GM23338 (cell line): ENCODE results near the gene TCTN3. TPM values are rescaled to one million over a fixed set of nuclear protein-coding genes. Genes with fewer than 3 reads are reported as not detected.

Experiments used
- ATAC-seq: fragments of 200-7000 bp; cut with Tn5 transposase; 3 replicates; pipeline ENCODE4 v1.9.1; 2020
- DNase-seq: peaks from one replicate; pipeline ENCODE4 v3.0.0-alpha.2; 2015; ENCODE audit warnings: low spot score
- H2AFZ ChIP-seq: fragments of 200-600 bp; sonication (generic); 2 replicates; pipeline ENCODE4 v1.8.0; 2016; ENCODE audit warnings: antibody characterized with exemption, mild to moderate bottlenecking, moderate library complexity
- H3F3A ChIP-seq: fragments of 200-600 bp; sonication (generic); replicated peaks from 2 replicates; pipeline ENCODE4 v1.8.0; 2017; ENCODE audit warnings: antibody characterized with exemption, mixed run types, low read depth
- H3K27ac ChIP-seq: fragments of 200-600 bp; sonication (generic); 2 replicates; pipeline ENCODE4 v1.6.1; 2016; ENCODE audit warnings: low read depth
- H3K27me3 ChIP-seq: fragments of 200-600 bp; sonication (generic); 2 replicates; pipeline ENCODE4 v1.8.0; 2016; ENCODE audit warnings: mild to moderate bottlenecking, mixed run types, moderate library complexity; ENCODE audit not compliant: insufficient read depth
- H3K36me3 ChIP-seq: fragments of 200-600 bp; sonication (generic); 2 replicates; pipeline ENCODE4 v1.8.0; 2016; ENCODE audit warnings: mild to moderate bottlenecking; ENCODE audit not compliant: insufficient read depth
- H3K4me1 ChIP-seq: fragments of 200-600 bp; sonication (generic); 2 replicates; pipeline ENCODE4 v1.8.0; 2016; ENCODE audit warnings: mild to moderate bottlenecking, moderate library complexity; ENCODE audit not compliant: insufficient read depth
- H3K4me2 ChIP-seq: fragments of 200-600 bp; sonication (generic); 2 replicates; pipeline ENCODE4 v1.7.1; 2017; ENCODE audit warnings: mixed run types
- H3K4me3 ChIP-seq: fragments of 200-600 bp; sonication (generic); 2 replicates; pipeline ENCODE4 v1.6.1; 2016; ENCODE audit warnings: mixed run types
- H3K79me2 ChIP-seq: fragments of 200-600 bp; sonication (generic); replicated peaks from 2 replicates; pipeline ENCODE4 v1.8.0; 2017; ENCODE audit warnings: mild to moderate bottlenecking; ENCODE audit not compliant: insufficient read depth
- H3K9me2 ChIP-seq: fragments of 200-600 bp; sonication (generic); 2 replicates; pipeline ENCODE4 v1.8.0; 2017; ENCODE audit not compliant: insufficient read depth
- H4K20me1 ChIP-seq: fragments of 200-600 bp; sonication (generic); replicated peaks from 2 replicates; pipeline ENCODE4 v1.8.0; 2017; ENCODE audit warnings: mild to moderate bottlenecking; ENCODE audit not compliant: insufficient read depth
- H3K27ac Mint-ChIP-seq: 2 replicates; pipeline ENCODE4 v1.8.0; 2020; ENCODE audit warnings: inconsistent platforms, mild to moderate bottlenecking, moderate library complexity, mixed read lengths
- H3K27me3 Mint-ChIP-seq: 3 replicates; pipeline ENCODE4 v1.8.0; 2022; ENCODE audit warnings: low read depth, mild to moderate bottlenecking, moderate library complexity, mixed read lengths, inconsistent platforms; ENCODE audit not compliant: insufficient read depth, poor library complexity
- H3K36me3 Mint-ChIP-seq: 3 replicates; pipeline ENCODE4 v1.8.0; 2021; ENCODE audit warnings: low read depth, mild to moderate bottlenecking, inconsistent platforms, moderate library complexity, mixed read lengths
- H3K4me1 Mint-ChIP-seq: 3 replicates; pipeline ENCODE4 v1.8.0; 2020; ENCODE audit warnings: mild to moderate bottlenecking, inconsistent platforms, mixed read lengths
- H3K4me3 Mint-ChIP-seq: 3 replicates; pipeline ENCODE4 v1.8.0; 2021; ENCODE audit warnings: moderate library complexity, mild to moderate bottlenecking, inconsistent platforms, mixed read lengths
- H3K9me3 Mint-ChIP-seq: 3 replicates; pipeline ENCODE4 v1.8.0; 2020; ENCODE audit warnings: moderate library complexity, mild to moderate bottlenecking, inconsistent platforms, mixed read lengths
- CTCF ChIP-seq, 2 experiments: fragments of 200-600 bp in 1 of 2; sonication (generic) in 1 of 2; conservative IDR thresholded peaks; 2 replicates each; pipeline versions ENCODE4 v1.5.1 to v1.6.1; 2016 to 2017; ENCODE audit warnings: antibody characterized with exemption in 2 of 2, low read depth in 2 of 2, mild to moderate bottlenecking in 2 of 2, moderate library complexity in 1 of 2
- ETS1 ChIP-seq: IDR thresholded peaks from 2 replicates; pipeline ENCODE4 v1.6.1; 2016; ENCODE audit warnings: antibody characterized with exemption
- EZH2 ChIP-seq: fragments of 200-600 bp; sonication (generic); IDR thresholded peaks from one replicate; pipeline ENCODE4 v1.8.0; 2017; ENCODE audit warnings: antibody characterized with exemption, mild to moderate bottlenecking, low read depth; ENCODE audit not compliant: unreplicated experiment
- EZH2phosphoT487 ChIP-seq: fragments of 200-600 bp; sonication (generic); IDR thresholded peaks from one replicate; pipeline ENCODE4 v1.8.1; 2018; ENCODE audit warnings: antibody characterized with exemption; ENCODE audit not compliant: unreplicated experiment
- JUNB ChIP-seq: IDR thresholded peaks from one replicate; pipeline ENCODE4 v1.6.1; 2016; ENCODE audit warnings: antibody characterized with exemption; ENCODE audit not compliant: unreplicated experiment
- NANOG ChIP-seq: IDR thresholded peaks from 2 replicates; pipeline ENCODE4 v1.6.1; 2016; ENCODE audit warnings: antibody characterized with exemption, borderline replicate concordance
- POLR2AphosphoS5 ChIP-seq: IDR thresholded peaks from 2 replicates; pipeline ENCODE4 v1.6.1; 2016; ENCODE audit warnings: antibody characterized with exemption, low read depth
- STAT1 ChIP-seq: IDR thresholded peaks from one replicate; pipeline ENCODE4 v1.6.1; 2016; ENCODE audit warnings: antibody characterized with exemption; ENCODE audit not compliant: unreplicated experiment
- ZNF331 ChIP-seq: fragments of 250-450 bp; sonication (Bioruptor Pico); IDR thresholded peaks from 2 replicates; pipeline ENCODE4 v1.5.0; 2020; ENCODE audit warnings: low read depth, mild to moderate bottlenecking, moderate library complexity
- ZNF462 ChIP-seq: fragments of 250-450 bp; sonication (Bioruptor Pico); IDR thresholded peaks from 2 replicates; pipeline ENCODE4 v1.5.0; 2020; ENCODE audit warnings: mild to moderate bottlenecking, moderate library complexity
- polyA plus RNA-seq: library from polyadenylated mRNA; unstranded; fragments of >200 nt; fragmentation: Nextera tagmentation; extraction: Ambion mirVana; gene quantifications from 2 replicates; pipeline ENCODE4 v1.2.1, GENCODE V29; 2016
- total RNA-seq: library from RNA; depleted of rRNA; stranded (reverse); fragments of >200 nt; shearing (Covaris generic); gene quantifications from 2 replicates; pipeline ENCODE4 v1.2.3, GENCODE V29; 2014
- TF ChIP-seq, protein P1 (sequence below): IDR thresholded peaks from one replicate; pipeline ENCODE4 v1.6.1; 2018; ENCODE audit warnings: antibody characterized with exemption; ENCODE audit not compliant: unreplicated experiment

TCTN3 gene
- total and polyA plus RNA-seq, 2 experiments from 2014 or later, result 29.7 to 32.4 TPM

- no peak overlapping the region for H3K4me3 Mint-ChIP-seq
- H3K4me1 ChIP-seq, result peaks cover 8% of the 10 kb centered on the region; the same call in 1 of the 2 replicates
- H3K4me2 ChIP-seq, result no peak overlapping the region
- H3K9me3 Mint-ChIP-seq, result peaks cover 23% of the 10 kb centered on the region
- no peaks in the 10 kb centered on the region for H3F3A ChIP-seq
- H3K9me2 ChIP-seq, result peaks cover 3% of the 10 kb centered on the region; the same call in 1 of the 2 replicates
- DNase-seq, result no peak
- H3K27ac Mint-ChIP-seq, result no peak overlapping the region
- H3K36me3 Mint-ChIP-seq, result peaks cover 22% of the 10 kb centered on the region
- ATAC-seq, result no peak
- H3K36me3 ChIP-seq, result peaks cover 19% of the 10 kb centered on the region
- H3K4me3 ChIP-seq, result no peak overlapping the region
- H3K27ac ChIP-seq, result no peak overlapping the region
- no peaks in the 10 kb centered on the region for H3K27me3 ChIP-seq
- H3K4me1 Mint-ChIP-seq, result peaks cover 17% of the 10 kb centered on the region; the same call in 2 of the 3 replicates
- H2AFZ ChIP-seq, result peak overlapping the region; percentile 4; the same call in 1 of the 2 replicates
- peaks cover 32% of the 10 kb centered on the region for H3K79me2 ChIP-seq
- TF ChIP-seq CTCF (conservative IDR thresholded peaks at IDR 0.05; ENCODE audit: low read depth in 2 of 2), result no peak
- TF ChIP-seq STAT1, result no peak
- TF ChIP-seq ZNF331, result no peak
- TF ChIP-seq POLR2AphosphoS5, result no peak
- no peak for TF ChIP-seq NANOG
- TF ChIP-seq ZNF462 (CRISPR knock-in tag), result no peak
- no peak for TF ChIP-seq ETS1
- TF ChIP-seq JUNB, result no peak
- TF ChIP-seq, protein P1, sequence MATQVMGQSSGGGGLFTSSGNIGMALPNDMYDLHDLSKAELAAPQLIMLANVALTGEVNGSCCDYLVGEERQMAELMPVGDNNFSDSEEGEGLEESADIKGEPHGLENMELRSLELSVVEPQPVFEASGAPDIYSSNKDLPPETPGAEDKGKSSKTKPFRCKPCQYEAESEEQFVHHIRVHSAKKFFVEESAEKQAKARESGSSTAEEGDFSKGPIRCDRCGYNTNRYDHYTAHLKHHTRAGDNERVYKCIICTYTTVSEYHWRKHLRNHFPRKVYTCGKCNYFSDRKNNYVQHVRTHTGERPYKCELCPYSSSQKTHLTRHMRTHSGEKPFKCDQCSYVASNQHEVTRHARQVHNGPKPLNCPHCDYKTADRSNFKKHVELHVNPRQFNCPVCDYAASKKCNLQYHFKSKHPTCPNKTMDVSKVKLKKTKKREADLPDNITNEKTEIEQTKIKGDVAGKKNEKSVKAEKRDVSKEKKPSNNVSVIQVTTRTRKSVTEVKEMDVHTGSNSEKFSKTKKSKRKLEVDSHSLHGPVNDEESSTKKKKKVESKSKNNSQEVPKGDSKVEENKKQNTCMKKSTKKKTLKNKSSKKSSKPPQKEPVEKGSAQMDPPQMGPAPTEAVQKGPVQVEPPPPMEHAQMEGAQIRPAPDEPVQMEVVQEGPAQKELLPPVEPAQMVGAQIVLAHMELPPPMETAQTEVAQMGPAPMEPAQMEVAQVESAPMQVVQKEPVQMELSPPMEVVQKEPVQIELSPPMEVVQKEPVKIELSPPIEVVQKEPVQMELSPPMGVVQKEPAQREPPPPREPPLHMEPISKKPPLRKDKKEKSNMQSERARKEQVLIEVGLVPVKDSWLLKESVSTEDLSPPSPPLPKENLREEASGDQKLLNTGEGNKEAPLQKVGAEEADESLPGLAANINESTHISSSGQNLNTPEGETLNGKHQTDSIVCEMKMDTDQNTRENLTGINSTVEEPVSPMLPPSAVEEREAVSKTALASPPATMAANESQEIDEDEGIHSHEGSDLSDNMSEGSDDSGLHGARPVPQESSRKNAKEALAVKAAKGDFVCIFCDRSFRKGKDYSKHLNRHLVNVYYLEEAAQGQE, result no peak
- TF ChIP-seq EZH2, result no peak
- TF ChIP-seq EZH2phosphoT487, result no peak
- H4K20me1 ChIP-seq, result 0 out of 2 replicates have a peak, but pooled peaks cover 4% of the 10 kb centered on the region
- H3K27me3 Mint-ChIP-seq, result peaks cover 5% of the 10 kb centered on the region
Observed at GRCh38 chr10:95694665-95695064, 938 bp upstream of the TCTN3 start.
